IMR-90 (cell line): ENCODE measurements around the gene ZNF558.

Experiments used
- BHLHE40 ChIP-seq: fragments of 150-350 bp; IDR thresholded peaks from 2 replicates; pipeline ENCODE4 v1.6.1; 2016; ENCODE audit warnings: mild to moderate bottlenecking, low read depth, low read length
- CHD1 ChIP-seq: IDR thresholded peaks from 2 replicates; pipeline ENCODE4 v1.6.1; 2012; ENCODE audit warnings: low read depth, low read length, improper control_type of control experiment
- RCOR1 ChIP-seq: IDR thresholded peaks from 2 replicates; pipeline ENCODE4 v1.6.1; 2012; ENCODE audit warnings: mild to moderate bottlenecking, low read length, improper control_type of control experiment; ENCODE audit not compliant: insufficient replicate concordance
- TF ChIP-seq, protein P1 (sequence below): conservative IDR thresholded peaks from 2 replicates; pipeline ENCODE4 v1.5.1; 2012; ENCODE audit warnings: mild to moderate bottlenecking, low read depth, low read length, improper control_type of control experiment

DNA sequence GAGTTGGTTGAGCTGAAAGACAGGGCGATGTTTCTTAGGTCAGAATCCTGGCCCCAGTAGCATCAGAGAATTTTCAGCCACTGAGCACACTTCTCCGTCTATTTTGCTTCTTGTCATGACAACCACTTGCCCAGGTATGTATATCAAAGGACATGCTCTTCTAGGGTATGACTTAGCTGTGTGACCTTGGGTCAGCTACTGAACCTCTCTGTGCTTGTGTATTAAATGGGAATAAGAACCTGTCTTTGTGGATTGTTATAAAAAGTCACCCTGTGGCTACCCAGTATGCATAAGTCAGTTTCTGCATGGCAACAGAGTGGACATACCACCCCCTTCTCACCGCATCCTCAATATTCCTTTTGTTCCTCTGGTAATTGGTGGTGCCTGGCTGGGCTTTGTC is 26.2 kb upstream of the ZNF558 start:
- TF ChIP-seq, protein P1, sequence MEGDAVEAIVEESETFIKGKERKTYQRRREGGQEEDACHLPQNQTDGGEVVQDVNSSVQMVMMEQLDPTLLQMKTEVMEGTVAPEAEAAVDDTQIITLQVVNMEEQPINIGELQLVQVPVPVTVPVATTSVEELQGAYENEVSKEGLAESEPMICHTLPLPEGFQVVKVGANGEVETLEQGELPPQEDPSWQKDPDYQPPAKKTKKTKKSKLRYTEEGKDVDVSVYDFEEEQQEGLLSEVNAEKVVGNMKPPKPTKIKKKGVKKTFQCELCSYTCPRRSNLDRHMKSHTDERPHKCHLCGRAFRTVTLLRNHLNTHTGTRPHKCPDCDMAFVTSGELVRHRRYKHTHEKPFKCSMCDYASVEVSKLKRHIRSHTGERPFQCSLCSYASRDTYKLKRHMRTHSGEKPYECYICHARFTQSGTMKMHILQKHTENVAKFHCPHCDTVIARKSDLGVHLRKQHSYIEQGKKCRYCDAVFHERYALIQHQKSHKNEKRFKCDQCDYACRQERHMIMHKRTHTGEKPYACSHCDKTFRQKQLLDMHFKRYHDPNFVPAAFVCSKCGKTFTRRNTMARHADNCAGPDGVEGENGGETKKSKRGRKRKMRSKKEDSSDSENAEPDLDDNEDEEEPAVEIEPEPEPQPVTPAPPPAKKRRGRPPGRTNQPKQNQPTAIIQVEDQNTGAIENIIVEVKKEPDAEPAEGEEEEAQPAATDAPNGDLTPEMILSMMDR, result no peak
- TF ChIP-seq RCOR1 (no peak), CHD1 (no peak), BHLHE40 (no peak)
